Colonic mucosa (tissue), 4 donors: ENCODE results near the gene LARGE1. TPM values are rescaled to one million over a fixed set of nuclear protein-coding genes. Genes with fewer than 3 reads are reported as not detected.

Experiments used
- DNase-seq: peaks from one replicate; pipeline ENCODE4 v3.0.0-alpha.2; 2020
- H3K27ac ChIP-seq: fragments of 200-600 bp; one replicate; pipeline ENCODE4 v1.8.0; 2021
- H3K27me3 ChIP-seq: fragments of 200-600 bp; one replicate; pipeline ENCODE4 v1.8.0; 2021
- H3K36me3 ChIP-seq: fragments of 200-600 bp; one replicate; pipeline ENCODE4 v1.8.0; 2021
- H3K4me1 ChIP-seq: fragments of 200-600 bp; one replicate; pipeline ENCODE4 v1.8.0; 2021; ENCODE audit warnings: mild to moderate bottlenecking
- H3K4me3 ChIP-seq: fragments of 200-600 bp; one replicate; pipeline ENCODE4 v1.8.0; 2021
- H3K9ac ChIP-seq, 2 donors: one replicate each; pipeline ENCODE4 v1.7.0; 2013; ENCODE audit warnings: control low read depth in 2 of 2, low read depth in 2 of 2, low read length in 2 of 2
- H3K9me3 ChIP-seq: fragments of 200-600 bp; one replicate; pipeline ENCODE4 v1.8.0; 2021
- intact Hi-C: fragments of 100-400 bp; cut with DNase I; formaldehyde crosslinking; loops from one replicate; pipeline ENCODE4 v1.14.1; 2022
- total RNA-seq, 2 donors: library from RNA; stranded (reverse); fragmentation: NEBNext Ultra II Directional in 1 of 2; extraction: Animal tissue kit (Norgen Biotek cat#: 25700) in 1 of 2; gene quantifications; one replicate each; pipeline ENCODE4 v1.2.1, GENCODE V29; 2021
- TF ChIP-seq, protein P1 (sequence below): fragments of 200-600 bp; IDR thresholded peaks from one replicate; pipeline ENCODE4 v1.8.0; 2022; ENCODE audit warnings: antibody characterized with exemption, mild to moderate bottlenecking
- donor health status: healthy.
- donor health status: DM: no; HTN: no; CAD: no.
- donor health status: DM: no; HTN: no; CAD: no.

The LARGE1 gene
- total RNA-seq, 2 donors from 2014 or later, result 45.2 to 46.5 TPM

- TF ChIP-seq, protein P1, sequence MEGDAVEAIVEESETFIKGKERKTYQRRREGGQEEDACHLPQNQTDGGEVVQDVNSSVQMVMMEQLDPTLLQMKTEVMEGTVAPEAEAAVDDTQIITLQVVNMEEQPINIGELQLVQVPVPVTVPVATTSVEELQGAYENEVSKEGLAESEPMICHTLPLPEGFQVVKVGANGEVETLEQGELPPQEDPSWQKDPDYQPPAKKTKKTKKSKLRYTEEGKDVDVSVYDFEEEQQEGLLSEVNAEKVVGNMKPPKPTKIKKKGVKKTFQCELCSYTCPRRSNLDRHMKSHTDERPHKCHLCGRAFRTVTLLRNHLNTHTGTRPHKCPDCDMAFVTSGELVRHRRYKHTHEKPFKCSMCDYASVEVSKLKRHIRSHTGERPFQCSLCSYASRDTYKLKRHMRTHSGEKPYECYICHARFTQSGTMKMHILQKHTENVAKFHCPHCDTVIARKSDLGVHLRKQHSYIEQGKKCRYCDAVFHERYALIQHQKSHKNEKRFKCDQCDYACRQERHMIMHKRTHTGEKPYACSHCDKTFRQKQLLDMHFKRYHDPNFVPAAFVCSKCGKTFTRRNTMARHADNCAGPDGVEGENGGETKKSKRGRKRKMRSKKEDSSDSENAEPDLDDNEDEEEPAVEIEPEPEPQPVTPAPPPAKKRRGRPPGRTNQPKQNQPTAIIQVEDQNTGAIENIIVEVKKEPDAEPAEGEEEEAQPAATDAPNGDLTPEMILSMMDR, result no peak
These were observed 592.9 kb downstream of the LARGE1 start for GRCh38 chr22:33327348-33327860.

GRCh38 chr22:33326540-33327295 lies 593.6 kb downstream of the LARGE1 start:
- Histone ChIP-seq H3K27me3 (no peaks in the 10 kb centered on the region), H3K36me3 (no peaks in the 10 kb centered on the region), H3K9ac (no peak overlapping the region), H3K27ac (no peak overlapping the region), H3K4me3 (no peak overlapping the region), H3K9me3 (no peaks in the 10 kb centered on the region), H3K4me1 (no peaks in the 10 kb centered on the region)
- intact Hi-C loops, result no loop called here
- TF ChIP-seq, protein P1, result no peak
- no peak for DNase-seq

More at GRCh38 chr22:33327348-33327860, 592.9 kb downstream of the LARGE1 start:
- Histone ChIP-seq H3K9ac (no peak overlapping the region), H3K4me3 (no peak overlapping the region), H3K36me3 (no peaks in the 10 kb centered on the region), H3K27ac (no peak overlapping the region), H3K4me1 (no peaks in the 10 kb centered on the region), H3K27me3 (no peaks in the 10 kb centered on the region), H3K9me3 (no peaks in the 10 kb centered on the region)
- intact Hi-C loops, result no loop called here
- no peak for DNase-seq

DNA sequence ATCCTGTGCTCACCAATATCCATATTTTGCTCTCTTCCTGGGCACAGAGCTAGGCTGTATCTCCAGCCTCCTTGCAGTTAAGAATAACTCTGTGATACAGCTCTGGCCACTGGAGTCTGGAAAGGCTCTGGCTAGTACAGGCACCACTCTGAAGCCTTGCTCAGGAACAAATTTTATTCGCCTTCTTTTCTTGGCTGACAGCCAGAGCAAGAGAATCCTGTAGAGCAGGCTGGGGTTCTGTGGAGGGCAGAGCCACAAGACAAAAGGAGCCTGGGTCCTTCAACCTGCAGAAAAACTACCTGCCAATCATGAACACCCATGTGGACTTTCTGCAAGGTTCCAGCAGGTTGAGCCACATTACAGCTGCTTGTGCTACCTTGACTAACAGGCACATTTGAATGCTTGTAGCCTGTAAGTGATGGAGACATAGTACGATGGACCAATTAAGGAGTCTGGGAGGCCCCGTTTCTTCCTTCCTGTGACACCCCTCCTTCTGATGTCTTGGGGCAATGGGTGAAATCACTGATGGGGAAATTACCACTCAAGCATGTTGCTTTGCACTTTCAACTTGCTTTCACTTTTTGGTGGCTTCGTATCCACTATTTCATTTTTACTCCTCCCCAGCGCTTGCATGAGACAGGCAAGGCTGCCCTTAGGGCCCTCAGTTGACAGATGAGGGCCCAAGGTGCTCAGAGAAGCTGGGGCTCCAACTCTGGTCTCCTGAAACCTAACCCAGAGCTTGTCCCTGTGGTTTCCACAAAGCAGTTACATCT lies 594.9 kb downstream of the LARGE1 start:
- TF ChIP-seq, protein P1, result no peak
- H3K4me1 ChIP-seq, result no peaks in the 10 kb centered on the region
- no peaks in the 10 kb centered on the region for H3K9me3 ChIP-seq
- peak; percentile 27 for DNase-seq
- H3K4me3 ChIP-seq, result no peak overlapping the region
- intact Hi-C loops, result no loop called here
- H3K36me3 ChIP-seq, result no peaks in the 10 kb centered on the region
- no peaks in the 10 kb centered on the region for H3K27me3 ChIP-seq
- H3K27ac ChIP-seq, result no peak overlapping the region
- no peak overlapping the region for H3K9ac ChIP-seq

DNA sequence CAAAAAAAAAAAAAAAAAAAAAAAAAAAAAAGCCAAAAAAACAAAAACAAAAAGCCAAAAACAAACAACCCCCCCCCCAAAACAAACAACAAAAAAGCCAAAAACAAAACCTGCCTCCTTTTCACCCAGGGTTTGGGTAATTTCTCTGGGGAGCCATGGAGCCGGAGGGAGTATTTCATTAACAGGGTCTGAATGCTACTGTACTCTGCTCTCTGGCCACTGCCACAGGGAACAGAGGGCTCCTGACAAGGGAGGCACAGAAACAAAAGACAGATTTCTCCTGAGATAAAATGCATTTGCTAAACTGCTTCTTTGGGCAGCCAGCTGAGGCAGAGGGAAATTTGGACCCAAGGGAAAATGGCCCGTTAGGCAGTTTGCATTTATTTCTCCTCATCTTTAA lies 596.0 kb downstream of the LARGE1 start:
- Histone ChIP-seq H3K27me3 (no peaks in the 10 kb centered on the region), H3K4me1 (no peaks in the 10 kb centered on the region), H3K9ac (no peak overlapping the region), H3K4me3 (no peak overlapping the region), H3K9me3 (no peaks in the 10 kb centered on the region), H3K27ac (no peak overlapping the region), H3K36me3 (no peaks in the 10 kb centered on the region)
- TF ChIP-seq, protein P1, result no peak
- DNase-seq, result no peak
- intact Hi-C loops, result no loop called here

- Histone ChIP-seq H3K36me3 (no peaks in the 10 kb centered on the region), H3K4me3 (no peak overlapping the region), H3K27ac (no peak overlapping the region), H3K9ac (no peak overlapping the region), H3K27me3 (no peaks in the 10 kb centered on the region), H3K4me1 (no peaks in the 10 kb centered on the region), H3K9me3 (no peaks in the 10 kb centered on the region)
- intact Hi-C loops, result no loop called here
- DNase-seq, result no peak
- TF ChIP-seq, protein P1, result no peak
These were observed 598.8 kb downstream of the LARGE1 start for GRCh38 chr22:33321466-33321865.
